C1 segment of cervical spinal cord (tissue), 14 donors: ENCODE data around the gene RASA3.
"Not testable (repeated sequence)": the region's sequence is repeated elsewhere in the genome, so short reads cannot be mapped to it uniquely, and the experiment has no call there.

Experiments
- DNase-seq, 14 donors: peaks; one replicate each; lab custom pipeline; 2025; lab: John Stamatoyannopoulos, UW

Gene RASA3

GRCh38 chr13:114157869-114158495 lies 25.6 kb upstream of the RASA3 start:
- no peak for DNase-seq

DNA sequence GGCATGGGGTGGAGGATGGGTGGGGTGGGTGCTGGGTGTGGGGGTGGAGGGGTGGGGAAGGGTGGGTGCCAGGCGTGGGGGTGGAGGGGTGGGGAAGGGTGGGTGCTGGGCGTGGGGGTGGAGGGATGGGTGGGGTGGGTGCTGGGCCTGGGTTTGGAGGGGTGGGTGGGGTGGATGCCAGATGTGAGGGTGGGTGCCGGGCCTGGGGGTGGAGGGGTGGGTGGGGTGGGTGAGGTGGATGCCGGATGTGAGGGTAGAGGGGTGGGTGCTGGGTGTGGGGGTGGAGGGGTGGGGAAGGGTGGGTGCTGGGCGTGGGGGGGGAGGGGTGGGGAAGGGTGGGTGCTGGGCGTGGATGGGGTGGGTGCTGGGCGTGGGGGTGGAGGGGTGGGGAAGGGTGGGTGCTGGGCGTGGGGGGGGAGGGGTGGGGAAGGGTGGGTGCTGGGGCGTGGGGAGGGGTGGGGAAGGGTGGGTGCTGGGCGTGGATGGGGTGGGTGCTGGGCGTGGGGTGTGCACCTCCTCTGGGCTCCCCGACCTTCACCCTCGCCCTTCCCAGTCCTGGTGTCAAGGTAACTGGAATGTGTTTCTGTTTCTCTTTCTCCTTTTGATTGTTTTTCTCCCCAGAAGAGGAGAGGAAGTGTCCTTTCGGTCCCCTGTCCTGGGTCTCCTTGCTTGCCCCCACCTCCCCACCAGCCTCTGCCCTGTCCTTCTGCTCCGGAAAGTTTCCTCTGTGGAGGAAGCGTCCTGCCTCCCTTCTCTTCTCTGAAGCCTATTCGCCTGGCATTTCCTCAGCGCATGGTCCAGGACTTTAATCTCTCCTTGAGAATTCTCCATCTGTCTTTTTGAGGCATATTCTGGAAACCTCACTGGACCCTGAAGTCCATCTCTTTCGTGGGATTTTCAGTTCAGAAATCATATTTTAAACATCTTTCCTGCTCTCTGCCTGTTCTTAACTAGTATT lies 23.8 kb upstream of the RASA3 start:
- no peak for DNase-seq

- DNase-seq: no peak
Observed at GRCh38 chr13:114155320-114155719, 22.9 kb upstream of the RASA3 start.

- DNase-seq: no peak
Observed at GRCh38 chr13:114154476-114154875, 22.1 kb upstream of the RASA3 start.

GRCh38 chr13:114153485-114154080 lies 21.2 kb upstream of the RASA3 start:
- no peak for DNase-seq

- DNase-seq: peak in 4 of 14 donors; percentile 24 to 50 (median 42)
Observed at GRCh38 chr13:114152831-114153371, 20.5 kb upstream of the RASA3 start.

GRCh38 chr13:114152285-114152645 lies 19.8 kb upstream of the RASA3 start:
- no peak for DNase-seq

DNA sequence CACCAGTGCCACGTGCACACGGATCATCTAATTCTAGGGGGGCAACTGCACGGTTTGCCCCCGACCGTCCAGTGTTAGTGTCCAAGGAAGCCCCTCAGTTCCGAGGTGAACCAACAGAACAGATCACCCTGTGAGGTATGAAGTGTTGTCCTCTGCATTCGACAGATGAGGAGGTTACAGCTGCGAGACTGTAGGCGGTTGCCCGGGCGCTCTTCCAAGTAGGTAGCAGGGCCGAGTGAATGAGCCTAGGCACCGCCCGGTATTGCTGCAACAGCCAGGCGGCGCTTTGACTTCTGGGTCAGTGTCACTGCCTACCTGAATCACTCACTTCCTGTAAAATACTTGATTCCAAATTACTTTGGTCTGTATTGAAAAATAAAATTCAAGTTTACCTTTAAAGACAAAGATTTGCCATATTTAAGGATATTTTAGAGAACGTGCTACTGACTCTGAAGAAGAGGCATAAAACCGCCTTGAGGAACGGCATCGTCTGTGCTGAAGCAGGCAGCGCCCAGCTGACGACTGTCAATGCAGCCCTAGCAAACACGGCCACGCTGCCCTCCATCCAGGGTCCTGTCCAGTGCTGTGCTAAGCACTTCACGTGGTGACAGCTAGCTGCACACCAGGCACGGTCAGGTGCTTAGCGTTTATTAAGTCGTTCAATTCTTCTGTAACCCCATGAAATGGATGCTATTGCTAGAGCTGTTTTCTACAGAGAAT lies 19.3 kb upstream of the RASA3 start:
- DNase-seq: no peak

DNA sequence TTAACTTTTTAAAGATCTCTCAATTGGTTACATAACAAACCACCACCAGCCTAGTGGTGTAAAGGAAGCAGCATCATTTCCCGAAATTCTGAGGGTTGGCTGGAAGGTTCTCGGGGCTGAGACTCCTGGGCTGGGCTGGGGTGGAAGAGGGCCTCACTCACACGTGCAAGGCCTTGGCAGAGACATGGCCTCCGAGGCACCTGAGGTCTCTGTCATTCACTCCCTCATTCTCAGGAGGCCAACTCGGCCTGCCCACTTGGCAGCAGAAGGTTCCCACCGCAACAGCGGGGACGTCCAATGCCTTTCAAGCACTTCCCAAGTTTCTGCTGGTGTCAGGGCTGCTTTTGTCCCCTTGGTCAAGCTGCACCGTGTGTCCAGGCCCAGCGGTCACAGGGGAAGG lies 18.6 kb upstream of the RASA3 start:
- peak in 5 of 14 donors; percentile 22 to 62 (median 37) for DNase-seq

GRCh38 chr13:114149774-114150740 lies 17.6 kb upstream of the RASA3 start:
- DNase-seq: no peak

DNA sequence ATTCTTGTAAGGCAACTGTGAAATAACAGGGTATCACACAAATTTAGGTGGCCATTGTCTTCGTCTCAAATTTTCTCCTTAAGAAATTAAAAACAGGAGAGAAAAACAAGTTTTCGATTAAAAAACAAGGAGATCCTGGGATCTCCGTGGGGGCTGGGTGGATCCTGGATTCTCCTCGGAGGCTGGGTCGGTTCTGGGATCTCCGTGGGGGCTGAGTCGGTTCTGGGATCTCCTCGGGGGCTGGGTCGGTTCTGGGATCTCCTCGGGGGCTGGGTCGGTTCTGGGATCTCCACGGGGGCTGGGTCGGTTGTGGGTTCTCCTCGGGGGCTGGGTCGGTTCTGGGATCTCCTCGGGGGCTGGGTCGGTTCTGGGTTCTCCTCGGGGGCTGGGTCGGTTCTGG lies 16.5 kb upstream of the RASA3 start:
- DNase-seq: not testable (repeated sequence)

DNA sequence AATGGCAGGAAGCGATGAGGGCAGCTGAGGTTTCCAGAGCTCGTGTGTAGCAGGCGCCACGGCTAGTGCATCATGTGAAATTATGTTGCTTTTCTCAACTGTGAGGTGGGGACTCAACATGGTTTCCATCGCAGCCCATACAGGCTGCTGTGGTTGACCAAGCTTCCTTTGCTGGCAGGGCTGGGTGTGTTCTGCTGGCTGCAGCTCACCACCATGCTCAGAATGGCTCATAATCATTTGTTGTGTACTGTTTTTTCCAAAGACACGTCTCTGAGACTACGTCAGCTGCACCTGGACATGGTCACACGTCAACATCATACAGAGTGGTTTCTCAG lies 16.1 kb upstream of the RASA3 start:
- no peak for DNase-seq

- DNase-seq: no peak
Observed at GRCh38 chr13:114147803-114148520, 15.5 kb upstream of the RASA3 start.

DNA sequence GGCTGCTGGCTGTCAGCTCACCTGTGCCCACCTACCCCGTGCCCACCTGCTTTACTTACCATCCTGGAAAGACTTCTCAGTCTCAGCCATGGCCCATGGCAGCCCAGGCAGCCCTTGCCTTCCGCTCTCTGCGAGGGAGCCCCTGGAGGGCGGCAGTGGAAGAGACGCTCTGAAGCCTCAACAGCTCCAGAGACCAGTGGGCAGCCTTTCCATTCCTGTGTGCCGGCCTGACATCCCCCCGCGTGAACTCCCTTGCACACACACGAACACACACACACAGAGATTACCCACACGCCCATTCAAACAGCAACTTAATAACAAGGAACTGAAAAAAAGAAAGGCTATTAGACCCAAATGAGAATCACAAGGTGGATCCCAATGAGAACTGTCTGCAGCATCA lies 14.2 kb upstream of the RASA3 start:
- no peak for DNase-seq

DNA sequence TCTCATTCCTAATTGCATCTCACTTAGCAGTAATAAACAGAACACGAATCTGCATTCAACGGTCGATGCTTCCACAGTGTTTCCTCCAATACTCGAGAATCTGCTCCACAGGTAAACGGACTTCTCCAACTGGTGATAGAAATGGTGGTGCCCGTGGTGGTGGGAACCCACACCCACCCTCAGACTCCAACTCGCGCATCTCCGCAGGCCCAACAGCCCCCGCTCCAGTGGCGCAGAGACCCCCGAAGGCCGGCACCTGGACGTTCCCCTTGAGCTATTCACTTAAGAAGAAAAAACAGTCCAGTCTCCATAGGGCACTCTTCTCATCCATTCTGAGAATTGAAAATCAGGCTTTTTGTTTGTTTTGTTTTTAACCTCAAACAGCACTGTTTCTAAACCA lies 13.8 kb upstream of the RASA3 start:
- DNase-seq: no peak

- no peak for DNase-seq
Observed at GRCh38 chr13:114145722-114146121, 13.3 kb upstream of the RASA3 start.

GRCh38 chr13:114145256-114145655 lies 12.8 kb upstream of the RASA3 start:
- DNase-seq: no peak

DNA sequence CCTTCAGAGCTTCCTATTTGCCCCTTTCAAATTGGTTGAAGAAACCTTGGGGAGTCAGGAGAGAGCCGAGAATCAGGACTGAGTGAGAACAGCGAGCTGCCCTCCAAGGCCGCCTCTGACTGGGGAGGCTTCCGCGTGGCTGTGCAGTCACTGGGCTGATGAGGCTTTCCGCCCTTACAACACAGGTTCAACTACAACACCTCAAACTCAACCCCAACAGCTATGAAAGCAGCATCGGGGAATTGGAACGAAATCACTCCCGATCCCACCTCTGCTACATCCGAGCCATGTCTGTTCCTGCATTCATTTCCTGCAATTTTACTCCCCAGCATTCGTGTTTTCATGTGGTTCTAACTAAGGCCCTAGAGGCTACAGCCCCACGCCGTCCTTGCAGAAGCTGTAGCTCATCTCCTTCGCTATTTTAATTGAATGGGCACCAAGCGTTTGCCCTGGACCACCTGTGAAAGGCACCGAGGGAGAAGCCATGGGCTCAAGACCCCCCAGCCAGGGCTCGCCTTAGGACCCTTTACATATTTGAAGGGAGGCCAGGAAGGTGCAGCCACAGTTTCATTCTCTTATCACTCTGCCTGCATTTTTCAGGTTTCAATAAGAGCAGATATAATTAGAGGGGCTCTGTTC lies 12.3 kb upstream of the RASA3 start:
- no peak for DNase-seq

GRCh38 chr13:114143806-114144605 lies 11.6 kb upstream of the RASA3 start:
- DNase-seq: no peak
